ENCODE data around the gene CPA4.

Gene CPA4

GRCh38 chr7:130366564-130366963, 73.6 kb downstream of the CPA4 start:
- DNase-seq, result no peak

GRCh38 chr7:130367088-130367755, 74.3 kb downstream of the CPA4 start:
- no peak for DNase-seq

GRCh38 chr7:130367836-130368746, 75.1 kb downstream of the CPA4 start:
- no peak for DNase-seq

- no peak for DNase-seq
These were observed 76.2 kb downstream of the CPA4 start for GRCh38 chr7:130369110-130369711.

GRCh38 chr7:130369831-130370550, 77.0 kb downstream of the CPA4 start:
- no peak for DNase-seq

GRCh38 chr7:130371046-130371445, 78.1 kb downstream of the CPA4 start:
- DNase-seq, result no peak

- DNase-seq, result no peak
These were observed 79.6 kb downstream of the CPA4 start for GRCh38 chr7:130372402-130373165.
